Endodermal cell (in vitro differentiated cells): Measurements from ENCODE around the gene PRDM10. TPM values are rescaled to one million over a fixed set of nuclear protein-coding genes. Genes with fewer than 3 reads are reported as not detected.

Source experiments
- DNase-seq: peaks from one replicate; pipeline ENCODE4 v3.0.0-alpha.2; 2017
- H3K27ac ChIP-seq: 2 replicates; pipeline ENCODE4 v1.5.1; 2013; ENCODE audit warnings: mild to moderate bottlenecking, low read depth, low read length, moderate library complexity
- H3K27me3 ChIP-seq: 2 replicates; pipeline ENCODE4 v1.6.1; 2013; ENCODE audit warnings: mild to moderate bottlenecking, low read length, moderate library complexity; ENCODE audit not compliant: insufficient read depth, control insufficient read depth, poor library complexity, severe bottlenecking
- H3K36me3 ChIP-seq: 2 replicates; pipeline ENCODE4 v1.7.0; 2013; ENCODE audit warnings: mild to moderate bottlenecking, low read length, moderate library complexity; ENCODE audit not compliant: control insufficient read depth, insufficient read depth
- H3K4me1 ChIP-seq: one replicate; pipeline ENCODE4 v1.7.0; 2013; ENCODE audit warnings: low read length; ENCODE audit not compliant: control insufficient read depth, insufficient read depth
- H3K4me3 ChIP-seq: 2 replicates; pipeline ENCODE4 v1.5.1; 2013; ENCODE audit warnings: mild to moderate bottlenecking, low read length, moderate library complexity
- H3K9ac ChIP-seq: 2 replicates; pipeline ENCODE4 v1.6.1; 2013; ENCODE audit warnings: mild to moderate bottlenecking, low read length, moderate library complexity; ENCODE audit not compliant: poor library complexity, severe bottlenecking; ENCODE audit errors: extremely low read depth
- H3K9me3 ChIP-seq: 2 replicates; pipeline ENCODE4 v1.6.1; 2013; ENCODE audit warnings: mild to moderate bottlenecking, low read length, moderate library complexity; ENCODE audit not compliant: control insufficient read depth
- H3K27ac Mint-ChIP-seq: 2 replicates; pipeline ENCODE4 v1.8.0; 2020; ENCODE audit warnings: mixed read lengths
- H3K27me3 Mint-ChIP-seq: 2 replicates; pipeline ENCODE4 v1.8.0; 2021; ENCODE audit warnings: mild to moderate bottlenecking, mixed read lengths; ENCODE audit not compliant: insufficient read depth
- H3K36me3 Mint-ChIP-seq: 2 replicates; pipeline ENCODE4 v1.8.0; 2020; ENCODE audit warnings: low read depth, mixed read lengths
- H3K4me1 Mint-ChIP-seq: 2 replicates; pipeline ENCODE4 v1.8.0; 2020; ENCODE audit warnings: mixed read lengths
- H3K4me3 Mint-ChIP-seq: 2 replicates; pipeline ENCODE4 v1.8.0; 2020; ENCODE audit warnings: mild to moderate bottlenecking, moderate library complexity, mixed read lengths
- H3K9me3 Mint-ChIP-seq: 2 replicates; pipeline ENCODE4 v1.8.0; 2020; ENCODE audit warnings: mild to moderate bottlenecking, mixed read lengths
- WGBS, 2 experiments: methylation state at CpG; one replicate each; pipeline versions ENCODE4 v1.1.5 to v1.1.7; 2013; ENCODE audit warnings: missing lambda C conversion rate in 2 of 2, mixed read lengths in 1 of 2; ENCODE audit not compliant: insufficient coverage in 1 of 2, insufficient read length in 1 of 2; 5-methylcytosine and 5-hydroxymethylcytosine counted together
- total RNA-seq, 2 donors: library from RNA; stranded (reverse); fragmentation: NEBNext Ultra II Directional in 1 of 2; extraction: Animal tissue kit (Norgen Biotek cat#: 25700) in 1 of 2; gene quantifications; 2 replicates in 1 of 2; 3 replicates in 1 of 2; pipeline ENCODE4 v1.2.1, GENCODE V29; 2021
- TF ChIP-seq, protein P1 (sequence below): fragments of 200-600 bp; sonication (generic); conservative IDR thresholded peaks from 2 replicates; pipeline ENCODE4 v1.5.0; 2021; ENCODE audit warnings: antibody characterized with exemption, mild to moderate bottlenecking

Gene PRDM10
- total RNA-seq, 2 donors from 2014 or later = 15.9 to 16.4 TPM

- H3K27ac ChIP-seq = peak overlapping the region; percentile 63
Measured at GRCh38 chr11:129896062-129896461, 106.6 kb downstream of the PRDM10 start.

GRCh38 chr11:129895126-129896041 lies 107.3 kb downstream of the PRDM10 start, which contains the start of gene NFRKB:
Gene NFRKB (minus strand): TSS chr11:129895578. CDS start chr11:129892849, 2,729 bp downstream.
- Histone ChIP-seq H3K36me3 (peaks cover 30% of the 10 kb centered on the region), H3K27me3 (no peaks in the 10 kb centered on the region), H3K4me1 (no peaks in the 10 kb centered on the region), H3K9me3 (no peaks in the 10 kb centered on the region), H3K4me3 (peak within 1 kb of the TSS; percentile 91), H3K27ac (peak within 1 kb of the TSS; percentile 63), H3K9ac (peak within 1 kb of the TSS; percentile 70)
- Mint-ChIP-seq H3K4me3 (peak within 1 kb of the TSS; percentile 95), H3K9me3 (no peaks in the 10 kb centered on the region), H3K4me1 (peaks cover 15% of the 10 kb centered on the region), H3K36me3 (peaks cover 32% of the 10 kb centered on the region), H3K27ac (peak within 1 kb of the TSS; percentile 90), H3K27me3 (no peaks in the 10 kb centered on the region)
- TF ChIP-seq, protein P1, sequence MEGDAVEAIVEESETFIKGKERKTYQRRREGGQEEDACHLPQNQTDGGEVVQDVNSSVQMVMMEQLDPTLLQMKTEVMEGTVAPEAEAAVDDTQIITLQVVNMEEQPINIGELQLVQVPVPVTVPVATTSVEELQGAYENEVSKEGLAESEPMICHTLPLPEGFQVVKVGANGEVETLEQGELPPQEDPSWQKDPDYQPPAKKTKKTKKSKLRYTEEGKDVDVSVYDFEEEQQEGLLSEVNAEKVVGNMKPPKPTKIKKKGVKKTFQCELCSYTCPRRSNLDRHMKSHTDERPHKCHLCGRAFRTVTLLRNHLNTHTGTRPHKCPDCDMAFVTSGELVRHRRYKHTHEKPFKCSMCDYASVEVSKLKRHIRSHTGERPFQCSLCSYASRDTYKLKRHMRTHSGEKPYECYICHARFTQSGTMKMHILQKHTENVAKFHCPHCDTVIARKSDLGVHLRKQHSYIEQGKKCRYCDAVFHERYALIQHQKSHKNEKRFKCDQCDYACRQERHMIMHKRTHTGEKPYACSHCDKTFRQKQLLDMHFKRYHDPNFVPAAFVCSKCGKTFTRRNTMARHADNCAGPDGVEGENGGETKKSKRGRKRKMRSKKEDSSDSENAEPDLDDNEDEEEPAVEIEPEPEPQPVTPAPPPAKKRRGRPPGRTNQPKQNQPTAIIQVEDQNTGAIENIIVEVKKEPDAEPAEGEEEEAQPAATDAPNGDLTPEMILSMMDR = no peak
- peak; percentile 99 for DNase-seq
- 2 to 12% methylated on average over 23 to 77 of the region's 77 CpGs for WGBS, 2 experiments

More at GRCh38 chr11:129896062-129896461, 106.6 kb downstream of the PRDM10 start:
- Mint-ChIP-seq H3K9me3 (no peaks in the 10 kb centered on the region), H3K4me3 (peak overlapping the region; percentile 95), H3K36me3 (peaks cover 32% of the 10 kb centered on the region), H3K27ac (peak overlapping the region; percentile 90), H3K27me3 (no peaks in the 10 kb centered on the region), H3K4me1 (peaks cover 15% of the 10 kb centered on the region)
- H3K9me3 ChIP-seq = no peaks in the 10 kb centered on the region
- H3K4me3 ChIP-seq = peak overlapping the region; percentile 81
- WGBS, 2 experiments = 91 to 92% methylated on average over 7 to 9 of the region's 9 CpGs
- H3K4me1 ChIP-seq = no peaks in the 10 kb centered on the region
- TF ChIP-seq, protein P1 = no peak
- peak overlapping the region; percentile 58 for H3K9ac ChIP-seq
- peak; percentile 51 for DNase-seq
- H3K36me3 ChIP-seq = peaks cover 26% of the 10 kb centered on the region
- H3K27me3 ChIP-seq = no peaks in the 10 kb centered on the region

DNA sequence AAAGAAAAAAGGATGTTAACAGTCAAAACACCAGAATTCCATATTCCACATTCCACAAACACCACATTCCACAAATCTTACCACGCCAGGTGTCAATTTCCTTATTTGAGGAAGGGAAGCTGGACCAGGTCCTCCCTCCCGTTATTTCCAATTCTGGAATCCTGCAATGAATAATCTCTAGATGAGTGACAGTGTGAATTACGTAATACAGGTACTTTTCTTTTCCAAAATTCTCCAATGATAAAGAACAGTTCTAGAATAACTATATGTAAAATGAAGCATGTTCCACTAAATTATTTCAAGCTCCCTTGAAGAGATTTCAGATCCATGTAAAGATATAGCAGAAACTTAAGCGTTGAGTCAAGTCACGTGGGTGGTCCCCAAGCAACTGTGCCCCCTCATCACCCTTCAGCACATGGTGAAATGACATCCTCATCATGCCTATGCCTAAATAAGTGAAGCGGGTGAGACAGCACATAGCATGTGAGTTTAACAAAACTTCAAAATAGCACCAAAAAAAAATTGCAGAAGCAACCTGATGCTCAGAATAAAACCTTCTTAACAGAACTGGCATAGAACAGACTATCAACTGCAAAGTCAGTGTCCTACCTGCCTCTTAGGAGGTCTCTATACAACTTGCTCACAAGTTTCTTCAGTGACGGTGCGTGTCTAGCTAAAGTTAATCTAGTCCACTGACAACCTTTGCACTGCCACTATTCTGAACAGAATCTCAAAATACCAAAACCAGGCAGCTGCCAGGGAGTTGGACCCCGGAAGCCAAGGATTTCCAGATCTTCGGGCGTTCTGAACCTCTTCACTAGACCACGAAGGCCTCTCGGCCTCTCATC lies 108.1 kb downstream of the PRDM10 start:
- H3K4me3 ChIP-seq = peak overlapping the region; percentile 91
- H3K27me3 ChIP-seq = no peaks in the 10 kb centered on the region
- no peaks in the 10 kb centered on the region for H3K9me3 ChIP-seq
- TF ChIP-seq, protein P1 = no peak
- no peaks in the 10 kb centered on the region for H3K27me3 Mint-ChIP-seq
- no peaks in the 10 kb centered on the region for H3K9me3 Mint-ChIP-seq
- peak overlapping the region; percentile 95 for H3K4me3 Mint-ChIP-seq
- 26 to 36% methylated on average over 7 to 13 of the region's 13 CpGs for WGBS, 2 experiments
- DNase-seq = no peak
- H3K27ac Mint-ChIP-seq = peak overlapping the region; percentile 84
- peaks cover 34% of the 10 kb centered on the region for H3K36me3 ChIP-seq
- peaks cover 37% of the 10 kb centered on the region for H3K36me3 Mint-ChIP-seq
- H3K4me1 ChIP-seq = no peaks in the 10 kb centered on the region
- peaks cover 15% of the 10 kb centered on the region for H3K4me1 Mint-ChIP-seq
- no peak overlapping the region for H3K27ac ChIP-seq
- peak overlapping the region; percentile 70 for H3K9ac ChIP-seq
